Measurements from ENCODE around the gene INTS6L. TPM values are rescaled to one million over a fixed set of nuclear protein-coding genes. Genes with fewer than 3 reads are reported as not detected.
A peak's percentile ranks its signal among the peaks of the same experiment; 100 is the strongest.

Gene INTS6L
- 10 to 100 TPM; 41.3 to 47.6 TPM for total RNA-seq
- polyA plus RNA-seq (ENCODE audit: insufficient read depth, low read depth, low replicate concordance): 15.0 TPM
- long read RNA-seq, donor 1: 0 reads
- long read RNA-seq, donor 2: 0 reads

GRCh38 chrX:135520553-135521404, at the start of gene INTS6L:
Gene INTS6L (plus strand): TSS chrX:135520660. CDS start chrX:135520993, 333 bp downstream.
- WGBS, 2 donors: 4% methylated on average over 39 of the region's 50 CpGs; no CpG with 5 or more reads in 1 of the 2 donors
- TF ChIP-seq CTCF (IDR thresholded peaks at IDR 0.05): no peak
- TF ChIP-seq POLR2A (IDR thresholded peaks at IDR 0.05): peak; percentile 81
- peak within 1 kb of the TSS; percentile 71 to 75 for H3K4me3 ChIP-seq
- H3K27me3 ChIP-seq: no peaks in the 10 kb centered on the region
- H3K4me1 ChIP-seq: no peaks in the 10 kb centered on the region
- peak within 1 kb of the TSS; percentile 89 to 94 for H3K27ac ChIP-seq
- no peaks in the 10 kb centered on the region for H3K36me3 ChIP-seq (ENCODE audit: low read depth, missing control alignments)
- intact Hi-C loops (cut with DNase I; ENCODE audit: low total_unique reads): no loop called here
- peak; percentile 93 for DNase-seq
- no peaks in the 10 kb centered on the region for H3K9me3 ChIP-seq

GRCh38 chrX:135476378-135476777, 44.1 kb upstream of the INTS6L start:
- intact Hi-C loops (cut with DNase I; ENCODE audit: low total_unique reads): no loop called here
- TF ChIP-seq CTCF (IDR thresholded peaks at IDR 0.05) (no peak), POLR2A (IDR thresholded peaks at IDR 0.05) (no peak)
- DNase-seq: no peak

GRCh38 chrX:135477576-135477975, 42.9 kb upstream of the INTS6L start:
- 8 to 22% methylated on average over 3 of the region's 3 CpGs for WGBS, 2 donors
- intact Hi-C loops (cut with DNase I; ENCODE audit: low total_unique reads): no loop called here
- Histone ChIP-seq H3K36me3 (ENCODE audit: low read depth, missing control alignments) (no peaks in the 10 kb centered on the region), H3K27me3 (no peaks in the 10 kb centered on the region), H3K9me3 (no peaks in the 10 kb centered on the region), H3K4me3 (no peak overlapping the region), H3K27ac (no peak overlapping the region), H3K4me1 (no peaks in the 10 kb centered on the region)
- TF ChIP-seq CTCF (IDR thresholded peaks at IDR 0.05): peak in 1 of 3 experiments; percentile 26
- no peak for TF ChIP-seq POLR2A (IDR thresholded peaks at IDR 0.05)
- peak; percentile 83 for DNase-seq

More at GRCh38 chrX:135476378-135476777, 44.1 kb upstream of the INTS6L start:
- Histone ChIP-seq H3K4me3 (no peak overlapping the region), H3K4me1 (no peaks in the 10 kb centered on the region), H3K9me3 (no peaks in the 10 kb centered on the region), H3K27me3 (no peaks in the 10 kb centered on the region), H3K27ac (no peak overlapping the region), H3K36me3 (ENCODE audit: low read depth, missing control alignments) (no peaks in the 10 kb centered on the region)
- WGBS, 2 donors: 90 to 93% methylated on average over 2 to 3 of the region's 3 CpGs

- H3K36me3 ChIP-seq (ENCODE audit: low read depth, missing control alignments): no peaks in the 10 kb centered on the region
- WGBS, 2 donors: 60 to 73% methylated on average over 7 of the region's 7 CpGs
- no peak for DNase-seq
- no peaks in the 10 kb centered on the region for H3K27me3 ChIP-seq
- TF ChIP-seq POLR2A (IDR thresholded peaks at IDR 0.05): no peak
- TF ChIP-seq CTCF (IDR thresholded peaks at IDR 0.05): no peak
- no peak overlapping the region for H3K27ac ChIP-seq
- no peak overlapping the region for H3K4me3 ChIP-seq
- H3K9me3 ChIP-seq: no peaks in the 10 kb centered on the region
- no peaks in the 10 kb centered on the region for H3K4me1 ChIP-seq
- intact Hi-C loops (cut with DNase I; ENCODE audit: low total_unique reads): no loop called here
Observed at GRCh38 chrX:135480076-135480475, 40.4 kb upstream of the INTS6L start.

Measured in testis (tissue), 5 donors.